MG63 (cell line): ENCODE data around the gene HNF4A. TPM values are rescaled to one million over a fixed set of nuclear protein-coding genes. Genes with fewer than 3 reads are reported as not detected.
"Not testable (repeated sequence)": the region's sequence is repeated elsewhere in the genome, so short reads cannot be mapped to it uniquely, and the experiment has no call there.

Experiments used
- DNase-seq: peaks from one replicate; pipeline ENCODE4 v3.0.0-alpha.2; 2020
- H3K27me3 ChIP-seq: fragments of 250-450 bp; sonication (Bioruptor Pico); 2 replicates; pipeline ENCODE4 v1.5.1; 2020; ENCODE audit warnings: mild to moderate bottlenecking, moderate library complexity
- H3K36me3 ChIP-seq: fragments of 250-450 bp; sonication (Bioruptor Pico); 2 replicates; pipeline ENCODE4 v1.5.1; 2020; ENCODE audit warnings: mild to moderate bottlenecking, moderate library complexity
- H3K4me3 ChIP-seq: fragments of 250-450 bp; sonication (Bioruptor Pico); 2 replicates; pipeline ENCODE4 v1.5.1; 2020; ENCODE audit warnings: mild to moderate bottlenecking, moderate library complexity
- H3K9me3 ChIP-seq: fragments of 250-450 bp; sonication (Bioruptor Pico); 2 replicates; pipeline ENCODE4 v1.5.1; 2020; ENCODE audit warnings: mild to moderate bottlenecking, moderate library complexity
- total RNA-seq: library from RNA; depleted of rRNA; stranded (reverse); fragments of >200 nt; shearing (Covaris generic); gene quantifications from 2 replicates; pipeline ENCODE4 v1.2.3, GENCODE V29; 2014; ENCODE audit warnings: low replicate concordance

The HNF4A gene
- total RNA-seq, 1 experiment from 2014 or later = not detected

DNA sequence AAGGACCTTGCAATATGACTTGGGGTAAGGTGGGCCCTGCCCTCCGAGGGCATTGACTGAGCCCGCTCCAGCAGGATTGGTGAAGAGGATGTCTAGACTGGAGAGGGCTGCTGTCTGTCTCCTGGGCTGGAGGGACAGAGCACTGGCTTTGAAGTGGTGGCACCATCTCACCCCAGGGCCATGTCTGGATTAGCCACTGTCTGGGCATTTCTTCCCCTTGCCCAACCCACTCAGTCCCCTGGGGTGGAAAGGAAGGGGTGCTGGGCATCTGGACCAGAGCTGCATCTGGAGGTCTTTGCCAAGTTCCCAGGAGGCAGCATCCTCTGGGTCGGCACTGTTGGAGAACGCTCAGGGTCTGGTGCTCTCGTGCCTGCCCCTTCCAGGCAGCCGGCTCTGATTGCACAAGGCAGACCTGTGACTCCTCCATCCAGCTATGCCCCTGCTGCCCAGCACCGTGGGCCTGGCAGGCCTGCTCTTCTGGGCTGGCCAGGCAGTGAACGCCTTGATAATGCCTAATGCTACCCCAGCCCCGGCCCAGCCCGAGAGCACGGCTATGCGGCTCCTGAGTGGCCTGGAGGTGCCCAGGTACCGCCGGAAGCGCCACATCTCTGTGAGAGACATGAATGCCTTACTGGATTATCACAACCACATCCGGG lies 18.6 kb upstream of the HNF4A start, which contains the start of gene R3HDML:
R3HDML (plus strand) TSS at position 319 of the 656 bp plus-strand sequence; CDS start at position 434, 115 bp downstream.
- no peak for DNase-seq
- H3K9me3 ChIP-seq = no peaks in the 10 kb centered on the region

DNA sequence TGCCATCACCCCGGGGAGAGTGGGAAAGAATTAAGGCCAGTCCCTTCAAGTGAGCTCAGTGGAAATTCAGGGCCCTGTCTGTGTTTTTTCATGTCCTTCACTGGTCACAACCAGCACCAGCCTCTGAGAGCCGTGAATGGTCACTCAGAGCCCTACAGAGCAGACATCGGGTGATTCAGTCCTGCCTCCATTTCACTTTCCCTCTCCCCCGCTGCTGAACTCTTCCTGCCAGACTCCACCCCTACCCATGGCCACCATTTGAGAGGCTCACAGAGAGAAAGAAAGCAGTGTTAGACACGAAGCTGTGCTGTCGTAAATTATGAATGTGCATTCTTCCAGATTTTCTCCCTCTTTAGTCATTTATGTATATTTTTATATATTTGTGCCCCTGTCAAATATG lies 13.3 kb upstream of the HNF4A start:
- no peak overlapping the region for H3K4me3 ChIP-seq
- no peaks in the 10 kb centered on the region for H3K36me3 ChIP-seq
- H3K27me3 ChIP-seq = no peaks in the 10 kb centered on the region
- H3K9me3 ChIP-seq = no peaks in the 10 kb centered on the region
- DNase-seq = no peak

More for the DNA sequence above, 18.6 kb upstream of the HNF4A start, which contains the start of gene R3HDML:
- Histone ChIP-seq H3K36me3 (no peaks in the 10 kb centered on the region), H3K4me3 (no peak within 1 kb of the TSS), H3K27me3 (no peaks in the 10 kb centered on the region)

DNA sequence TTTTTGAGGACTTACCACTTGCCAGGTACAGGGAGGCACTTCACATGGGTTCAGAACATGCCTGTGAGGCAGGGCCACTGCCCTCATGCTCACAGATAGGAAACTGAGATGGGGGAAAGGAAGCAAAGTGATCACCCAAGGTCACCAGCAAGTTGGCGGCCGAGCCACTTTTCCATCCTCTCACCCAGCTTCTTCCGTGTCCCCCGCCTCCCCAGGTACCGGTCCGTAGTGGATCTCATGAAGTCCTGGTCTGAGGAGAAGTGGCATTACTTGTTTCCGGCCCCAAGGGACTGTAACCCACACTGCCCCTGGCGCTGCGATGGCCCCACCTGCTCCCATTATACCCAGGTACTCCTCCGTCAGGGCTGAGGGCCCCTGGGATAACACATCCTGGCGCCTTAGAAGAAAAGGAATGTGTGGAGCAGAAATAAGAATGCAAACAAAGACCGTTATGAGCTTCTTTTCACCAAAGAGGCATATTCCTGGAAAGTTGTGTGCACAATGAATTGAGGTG lies 12.3 kb upstream of the HNF4A start:
- Histone ChIP-seq H3K27me3 (no peaks in the 10 kb centered on the region), H3K4me3 (no peak overlapping the region), H3K9me3 (no peaks in the 10 kb centered on the region), H3K36me3 (no peaks in the 10 kb centered on the region)
- DNase-seq = no peak

DNA sequence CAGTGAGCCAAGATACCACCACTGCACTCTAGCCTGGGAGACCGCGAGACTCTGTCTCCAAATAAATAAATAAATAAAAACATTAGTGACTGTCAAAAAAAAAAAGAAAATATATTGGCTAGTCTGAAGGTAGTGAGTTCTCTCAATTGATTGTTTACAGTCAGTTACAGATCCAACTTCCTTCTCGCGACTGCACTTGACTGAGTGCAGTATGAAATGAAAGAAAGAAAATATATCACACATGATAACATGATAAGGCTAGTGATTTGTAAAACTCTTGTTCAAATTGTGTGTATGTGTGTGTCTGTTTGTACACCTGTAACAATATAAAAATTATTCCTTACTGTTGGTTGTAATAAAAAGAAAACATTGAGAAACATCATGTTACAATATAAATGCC lies 10.8 kb upstream of the HNF4A start:
- DNase-seq = no peak
- no peaks in the 10 kb centered on the region for H3K27me3 ChIP-seq
- H3K4me3 ChIP-seq = no peak overlapping the region
- H3K9me3 ChIP-seq = no peaks in the 10 kb centered on the region
- H3K36me3 ChIP-seq = no peaks in the 10 kb centered on the region

DNA sequence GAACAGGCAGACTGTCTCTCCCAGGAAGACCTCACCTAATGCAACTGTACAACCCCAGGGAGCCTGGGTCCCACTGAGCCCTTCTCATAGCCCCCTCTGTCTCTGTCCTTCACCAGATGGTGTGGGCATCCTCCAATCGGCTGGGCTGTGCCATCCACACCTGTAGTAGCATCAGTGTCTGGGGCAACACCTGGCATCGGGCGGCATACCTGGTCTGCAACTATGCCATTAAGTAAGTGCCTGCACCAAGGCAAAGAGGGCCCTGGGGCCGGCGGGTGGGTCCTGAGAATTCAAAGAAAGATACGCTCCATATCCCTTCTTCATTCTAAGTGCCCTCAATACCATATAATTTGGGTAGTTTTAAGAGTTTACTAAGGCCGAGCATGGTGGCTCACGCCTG lies 10.4 kb upstream of the HNF4A start:
- Histone ChIP-seq H3K27me3 (no peaks in the 10 kb centered on the region), H3K9me3 (no peaks in the 10 kb centered on the region), H3K36me3 (no peaks in the 10 kb centered on the region), H3K4me3 (no peak overlapping the region)
- no peak for DNase-seq

DNA sequence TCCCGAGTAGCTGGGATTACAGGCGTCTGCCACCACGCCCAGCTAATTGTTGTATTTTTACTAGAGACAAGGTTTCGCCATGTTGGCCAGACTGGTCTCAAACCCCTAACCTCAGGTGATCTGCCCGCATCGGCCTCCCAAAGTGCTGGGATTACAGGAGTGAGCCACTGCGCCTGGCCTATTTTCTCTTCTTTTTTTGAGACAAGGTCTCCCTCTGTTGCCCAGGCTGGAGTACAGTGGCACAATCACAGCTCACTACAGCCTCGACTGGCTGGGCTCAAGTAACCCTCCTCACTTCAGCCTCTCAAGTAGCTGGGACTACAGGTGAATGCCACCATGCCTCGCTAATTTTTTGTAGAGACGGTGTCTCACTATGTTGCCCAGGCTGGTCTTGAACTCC lies 9.6 kb upstream of the HNF4A start:
- not testable (repeated sequence) for H3K9me3 ChIP-seq, H3K4me3 ChIP-seq, DNase-seq, H3K27me3 ChIP-seq, H3K36me3 ChIP-seq

DNA sequence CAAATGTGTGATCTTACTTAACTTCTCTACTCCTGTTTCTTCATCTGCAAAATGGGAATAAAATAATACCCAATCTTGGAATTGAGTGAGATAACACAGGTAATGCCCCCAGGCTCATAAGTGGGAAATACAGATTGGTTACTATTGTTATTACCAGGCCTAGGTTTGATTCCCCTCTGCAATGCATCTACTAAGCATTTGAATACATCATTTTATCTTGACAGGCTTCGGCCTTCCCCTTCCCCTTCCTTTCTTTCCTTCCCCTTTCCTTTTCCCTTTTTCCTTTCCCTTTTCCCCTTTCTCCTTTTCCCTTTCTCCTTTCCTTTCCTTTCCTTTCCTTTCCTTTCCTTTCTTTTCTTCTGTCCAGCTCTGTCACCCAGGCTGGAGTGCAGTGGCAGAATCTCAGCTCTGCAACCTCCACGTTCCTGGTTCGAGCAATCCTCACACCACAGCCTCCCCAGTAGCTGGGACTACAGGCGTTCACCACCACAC lies 7.3 kb upstream of the HNF4A start:
- no peaks in the 10 kb centered on the region for H3K9me3 ChIP-seq
- no peak overlapping the region for H3K4me3 ChIP-seq
- H3K27me3 ChIP-seq = no peaks in the 10 kb centered on the region; the same call in 1 of the 2 replicates
- H3K36me3 ChIP-seq = no peaks in the 10 kb centered on the region
- no peak for DNase-seq

DNA sequence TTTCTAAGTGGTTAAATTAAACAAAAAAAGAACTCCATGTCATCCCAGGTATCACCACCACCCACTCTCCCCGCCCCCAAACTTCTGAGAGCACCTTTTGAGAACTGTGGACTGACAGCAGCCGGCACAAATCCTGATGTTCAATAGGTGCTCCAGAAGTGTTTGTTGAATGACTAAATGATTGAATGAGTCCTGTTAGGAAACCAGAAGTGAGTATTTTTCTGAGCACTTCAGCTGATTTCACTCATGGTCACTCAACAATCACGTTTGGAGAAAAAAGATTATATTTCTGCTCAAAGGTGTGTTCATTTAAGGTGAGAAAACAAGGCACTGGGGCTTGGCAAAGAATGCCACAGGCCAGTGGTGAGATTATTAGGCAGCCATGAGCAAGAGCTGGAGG lies 6.2 kb upstream of the HNF4A start:
- Histone ChIP-seq H3K9me3 (no peaks in the 10 kb centered on the region), H3K36me3 (no peaks in the 10 kb centered on the region), H3K27me3 (no peaks in the 10 kb centered on the region; the same call in 1 of the 2 replicates), H3K4me3 (no peak overlapping the region)
- DNase-seq = no peak

DNA sequence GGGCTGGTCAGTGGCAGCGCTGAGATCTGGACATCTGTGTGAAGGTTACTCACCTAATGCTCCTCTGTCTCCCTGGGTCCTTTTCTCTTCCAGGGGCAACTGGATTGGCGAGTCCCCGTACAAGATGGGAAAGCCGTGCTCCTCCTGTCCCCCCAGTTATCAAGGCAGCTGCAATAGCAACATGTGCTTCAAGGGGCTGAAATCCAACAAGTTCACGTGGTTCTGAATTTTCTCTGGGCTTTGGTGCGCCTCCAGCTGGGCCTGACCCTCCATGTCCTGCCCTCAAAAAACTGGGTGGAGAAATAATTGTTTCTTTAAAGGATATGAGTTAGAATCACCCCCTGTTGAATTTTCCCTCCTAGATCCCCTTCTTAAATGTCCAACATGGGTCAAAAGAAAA lies 4.9 kb upstream of the HNF4A start:
- no peaks in the 10 kb centered on the region for H3K36me3 ChIP-seq
- no peak for DNase-seq
- H3K9me3 ChIP-seq = no peaks in the 10 kb centered on the region
- H3K4me3 ChIP-seq = no peak overlapping the region
- no peaks in the 10 kb centered on the region; the same call in 1 of the 2 replicates for H3K27me3 ChIP-seq

DNA sequence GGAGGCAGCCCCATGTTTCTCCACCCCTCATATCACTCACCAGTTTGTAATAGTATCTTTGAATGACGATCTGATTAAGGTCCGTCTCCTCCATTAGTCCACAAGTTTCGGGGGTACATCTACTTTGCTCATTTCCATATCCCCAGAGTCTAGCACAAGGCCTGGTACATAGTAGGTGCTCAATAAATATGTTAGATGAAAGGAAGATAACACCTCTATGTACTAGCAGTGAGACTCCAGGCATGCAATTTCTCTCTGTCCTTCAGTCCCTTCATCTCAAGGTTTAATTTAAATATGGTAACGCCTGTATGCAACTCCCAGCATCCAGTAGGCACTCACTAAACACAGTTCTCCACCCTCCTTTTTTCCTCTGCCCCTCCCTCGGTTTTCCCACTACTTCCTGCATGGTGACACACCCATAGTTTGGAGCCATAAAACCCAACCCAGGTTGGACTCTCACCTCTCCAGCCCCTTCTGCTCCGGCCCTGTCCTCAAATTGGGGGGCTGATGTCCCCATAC lies 461 bp upstream of the HNF4A start:
- H3K36me3 ChIP-seq = no peaks in the 10 kb centered on the region
- no peak overlapping the region for H3K4me3 ChIP-seq
- no peak for DNase-seq
- H3K9me3 ChIP-seq = no peaks in the 10 kb centered on the region
- no peaks in the 10 kb centered on the region; the same call in 1 of the 2 replicates for H3K27me3 ChIP-seq

DNA sequence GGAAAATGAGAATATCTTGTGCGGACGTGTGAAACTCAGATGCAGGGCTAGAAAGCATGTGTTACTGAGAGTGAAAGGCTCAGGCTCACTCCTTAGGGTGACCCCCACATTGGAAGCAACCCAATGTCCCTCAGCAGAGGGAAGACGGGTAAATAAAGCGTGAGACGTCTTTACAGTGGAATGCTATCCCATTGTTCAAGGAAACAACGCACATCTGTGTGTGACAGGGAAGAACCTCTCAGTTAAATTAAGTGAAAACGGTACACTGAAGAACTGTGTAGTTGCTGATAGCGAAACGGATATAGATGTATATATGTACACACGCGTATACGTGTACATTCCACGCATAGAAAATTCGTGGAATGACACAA lies 839 bp downstream of the HNF4A start:
- Histone ChIP-seq H3K36me3 (no peaks in the 10 kb centered on the region), H3K4me3 (no peak overlapping the region), H3K9me3 (no peaks in the 10 kb centered on the region), H3K27me3 (no peaks in the 10 kb centered on the region; the same call in 1 of the 2 replicates)
- DNase-seq = no peak

DNA sequence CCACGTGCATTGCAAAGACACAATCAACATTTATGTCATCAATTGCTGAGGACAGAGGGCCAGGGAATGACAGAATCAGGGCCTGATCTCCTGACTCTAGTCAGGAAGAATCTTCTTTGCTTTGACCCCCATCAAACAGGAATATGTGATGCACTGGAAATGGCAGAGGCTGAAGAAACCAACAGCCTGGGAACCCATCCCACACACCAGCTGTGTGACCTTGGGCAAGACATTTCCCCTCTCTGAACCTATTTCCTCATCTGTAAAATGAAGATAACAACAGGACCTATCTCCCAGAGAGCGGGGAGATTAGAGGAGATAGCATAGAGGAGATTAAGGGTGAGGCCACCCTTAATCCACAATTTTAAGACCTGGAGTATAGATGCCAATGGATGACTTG lies 1.5 kb downstream of the HNF4A start:
- H3K36me3 ChIP-seq = no peaks in the 10 kb centered on the region
- H3K9me3 ChIP-seq = no peaks in the 10 kb centered on the region
- DNase-seq = no peak
- no peaks in the 10 kb centered on the region; the same call in 1 of the 2 replicates for H3K27me3 ChIP-seq
- no peak overlapping the region for H3K4me3 ChIP-seq

DNA sequence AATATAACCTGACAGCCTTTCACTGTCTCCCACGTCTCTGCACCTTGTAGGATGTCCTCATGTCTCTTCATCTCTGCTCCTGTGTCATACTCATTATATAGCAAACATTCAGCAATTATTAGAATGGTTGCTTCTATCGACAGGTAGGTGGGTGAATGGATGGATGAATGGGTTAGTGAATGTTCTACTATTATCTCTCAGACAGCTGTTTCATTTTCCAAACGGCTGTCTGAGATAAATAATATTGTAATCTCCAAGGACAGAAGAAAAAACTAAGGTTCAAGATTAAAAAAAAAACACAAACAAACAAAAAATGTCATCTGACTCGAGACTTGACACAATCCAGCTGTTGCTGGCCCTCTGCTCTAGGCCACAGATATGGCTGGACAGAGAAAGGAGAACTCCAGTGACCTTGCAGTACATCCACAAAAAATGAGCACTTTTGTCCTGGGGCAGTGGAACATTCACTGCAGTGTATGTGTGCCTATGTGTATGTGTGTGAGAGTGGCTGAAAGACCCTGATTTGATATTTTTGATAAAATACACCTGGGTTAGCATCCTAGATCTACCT lies 2.1 kb downstream of the HNF4A start:
- Histone ChIP-seq H3K4me3 (no peak overlapping the region), H3K9me3 (no peaks in the 10 kb centered on the region), H3K36me3 (no peaks in the 10 kb centered on the region), H3K27me3 (no peaks in the 10 kb centered on the region)
- DNase-seq = no peak

DNA sequence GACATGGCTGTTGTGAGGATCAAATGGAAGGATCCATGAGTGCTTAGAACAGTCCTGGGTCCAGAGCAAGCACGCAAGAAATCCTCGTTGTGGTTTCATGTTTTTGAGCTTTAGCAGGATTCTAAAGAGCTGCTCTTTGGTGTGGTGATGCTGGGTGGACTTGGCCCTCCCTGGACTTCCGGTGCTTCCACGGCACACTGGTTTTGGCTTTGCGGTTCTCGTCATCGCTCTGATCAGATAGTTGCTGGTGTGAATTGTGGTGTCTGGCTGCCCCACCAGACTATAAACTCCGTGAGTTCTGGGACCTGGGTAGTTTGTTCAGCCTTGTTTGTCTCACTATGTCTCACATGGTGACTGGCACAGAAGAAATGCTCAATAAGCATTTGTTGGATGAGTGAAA lies 3.3 kb downstream of the HNF4A start:
- Histone ChIP-seq H3K4me3 (no peak overlapping the region), H3K9me3 (no peaks in the 10 kb centered on the region), H3K27me3 (no peaks in the 10 kb centered on the region), H3K36me3 (no peaks in the 10 kb centered on the region)
- no peak for DNase-seq

DNA sequence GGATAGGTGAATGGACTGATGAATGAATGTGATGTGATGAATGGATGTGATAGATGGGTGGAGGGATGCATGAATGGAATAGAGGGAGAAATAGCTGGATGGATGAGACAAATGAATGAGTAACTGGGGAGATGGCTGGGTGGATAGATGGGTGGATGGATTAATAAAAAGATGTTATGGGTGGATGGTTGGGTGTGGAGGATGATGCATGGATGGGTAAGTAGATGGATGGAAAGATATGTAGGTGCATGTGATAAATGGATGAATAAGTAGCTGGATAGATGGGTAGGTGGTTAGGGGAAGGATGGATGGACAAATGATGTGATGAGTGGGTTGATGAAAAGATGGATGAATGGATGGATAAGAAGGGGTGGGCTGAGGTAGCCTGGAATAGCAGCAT lies 4.7 kb downstream of the HNF4A start:
- H3K4me3 ChIP-seq = no peak overlapping the region
- DNase-seq = no peak
- no peaks in the 10 kb centered on the region for H3K27me3 ChIP-seq
- no peaks in the 10 kb centered on the region for H3K36me3 ChIP-seq
- H3K9me3 ChIP-seq = no peaks in the 10 kb centered on the region

DNA sequence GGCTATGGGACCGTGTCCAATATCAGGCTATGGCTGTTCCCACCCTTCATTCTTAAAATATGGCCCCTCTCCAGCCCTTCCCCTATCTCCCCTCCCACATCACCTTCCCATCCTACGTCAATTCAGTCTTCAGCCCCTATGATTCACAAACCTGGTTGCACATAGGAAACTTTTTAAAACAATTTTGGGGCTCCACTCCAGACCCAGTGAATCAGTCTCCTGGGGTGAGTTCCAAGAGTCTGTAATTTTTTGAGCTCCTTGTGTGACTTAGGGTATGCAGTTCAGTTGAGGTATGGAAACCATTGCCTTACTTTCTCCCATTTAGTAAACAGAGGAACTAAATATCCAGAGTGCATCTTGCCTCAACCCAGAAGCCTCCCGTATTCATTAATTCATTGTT lies 5.5 kb downstream of the HNF4A start:
- H3K9me3 ChIP-seq = no peaks in the 10 kb centered on the region
- no peak overlapping the region for H3K4me3 ChIP-seq
- H3K27me3 ChIP-seq = no peaks in the 10 kb centered on the region
- peak; percentile 57 for DNase-seq
- no peaks in the 10 kb centered on the region for H3K36me3 ChIP-seq

DNA sequence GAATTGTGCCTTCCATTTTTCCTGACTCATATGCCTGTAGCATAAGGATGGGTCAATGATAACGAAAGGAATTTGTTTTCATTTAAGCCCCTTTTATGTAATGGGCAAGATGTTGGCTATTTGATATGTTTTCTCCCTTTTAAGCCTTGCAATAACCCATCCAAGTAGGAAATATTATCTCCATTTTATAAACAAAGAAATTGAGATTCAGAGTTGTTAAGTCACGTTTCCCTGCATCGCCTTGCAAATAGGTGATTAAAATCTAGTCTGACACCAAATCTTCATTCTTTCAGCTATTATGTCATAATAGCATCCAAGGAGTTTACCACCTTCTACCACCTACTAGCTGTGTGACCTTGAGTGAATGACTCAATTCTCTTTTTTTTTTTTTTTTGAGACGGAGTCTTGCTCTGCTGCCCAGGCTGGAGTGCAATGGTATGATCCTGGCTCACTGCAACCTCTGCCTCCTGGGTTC lies 7.0 kb downstream of the HNF4A start:
- no peaks in the 10 kb centered on the region for H3K27me3 ChIP-seq
- H3K4me3 ChIP-seq = no peak overlapping the region
- DNase-seq = no peak
- H3K36me3 ChIP-seq = no peaks in the 10 kb centered on the region
- H3K9me3 ChIP-seq = no peaks in the 10 kb centered on the region

DNA sequence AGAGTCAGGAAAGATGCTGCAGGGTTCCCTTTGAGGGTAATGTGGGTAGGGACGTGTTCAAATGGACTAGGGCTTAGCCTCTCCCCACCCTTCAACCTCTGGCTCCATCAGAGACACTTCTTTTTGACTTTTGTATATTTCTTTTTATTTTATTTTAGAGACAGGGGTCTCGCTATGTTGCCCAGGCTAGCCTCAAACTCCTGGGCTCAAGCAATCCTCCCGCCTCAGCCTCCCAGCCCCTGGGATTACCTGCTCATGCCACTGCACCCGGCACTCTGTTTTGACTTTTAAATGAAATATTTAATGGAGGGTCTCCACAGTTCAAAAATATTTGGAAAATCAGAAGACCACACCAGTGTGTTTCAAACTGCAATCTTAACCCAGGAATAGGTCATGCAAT lies 8.6 kb downstream of the HNF4A start:
- no peaks in the 10 kb centered on the region for H3K36me3 ChIP-seq
- H3K4me3 ChIP-seq = no peak overlapping the region
- H3K9me3 ChIP-seq = no peaks in the 10 kb centered on the region
- H3K27me3 ChIP-seq = no peaks in the 10 kb centered on the region
- no peak for DNase-seq
